Skeletal muscle satellite cell (primary cell): ENCODE results near the gene ABCF2.

Experiments
- H3K27me3 ChIP-seq: 2 replicates; pipeline ENCODE4 v1.7.0; 2013; ENCODE audit warnings: low read length; ENCODE audit not compliant: control insufficient read depth, insufficient read depth
- H3K36me3 ChIP-seq: 2 replicates; pipeline ENCODE4 v1.7.0; 2013; ENCODE audit warnings: mild to moderate bottlenecking, control low read depth, low read length; ENCODE audit not compliant: insufficient read depth
- H3K4me1 ChIP-seq: 2 replicates; pipeline ENCODE4 v1.7.0; 2013; ENCODE audit warnings: low read length; ENCODE audit not compliant: control insufficient read depth, insufficient read depth
- H3K4me2 ChIP-seq: 2 replicates; pipeline ENCODE4 v1.7.0; 2013; ENCODE audit warnings: mild to moderate bottlenecking, low read length
- H3K4me3 ChIP-seq: 2 replicates; pipeline ENCODE4 v1.7.0; 2013; ENCODE audit warnings: low read length
- H3K9ac ChIP-seq: 2 replicates; pipeline ENCODE4 v1.7.0; 2013; ENCODE audit warnings: mild to moderate bottlenecking, low read depth, low read length, moderate library complexity
- H3K9me3 ChIP-seq: replicated peaks from 2 replicates; pipeline ENCODE4 v1.7.0; 2013; ENCODE audit warnings: mild to moderate bottlenecking, control low read depth, low read length

The ABCF2 gene

GRCh38 chr7:151209588-151209987 lies 17.4 kb downstream of the ABCF2 start:
- H3K9ac ChIP-seq: no peak overlapping the region
- H3K4me1 ChIP-seq: no peaks in the 10 kb centered on the region
- no peak overlapping the region for H3K4me3 ChIP-seq
- H3K9me3 ChIP-seq: no peaks in the 10 kb centered on the region
- peaks cover 34% of the 10 kb centered on the region for H3K27me3 ChIP-seq
- no peak overlapping the region for H3K4me2 ChIP-seq
- H3K36me3 ChIP-seq: peaks cover 18% of the 10 kb centered on the region

- no peak overlapping the region for H3K4me2 ChIP-seq
- peaks cover 46% of the 10 kb centered on the region for H3K27me3 ChIP-seq
- peaks cover 6% of the 10 kb centered on the region for H3K36me3 ChIP-seq
- H3K9me3 ChIP-seq: no peaks in the 10 kb centered on the region
- H3K4me3 ChIP-seq: no peak overlapping the region
- no peak overlapping the region for H3K9ac ChIP-seq
- no peaks in the 10 kb centered on the region for H3K4me1 ChIP-seq
These were observed 18.6 kb downstream of the ABCF2 start for GRCh38 chr7:151208253-151208862.

- peaks cover under 1% of the 10 kb centered on the region for H3K36me3 ChIP-seq
- no peaks in the 10 kb centered on the region for H3K4me1 ChIP-seq
- H3K4me2 ChIP-seq: no peak overlapping the region
- no peak overlapping the region for H3K9ac ChIP-seq
- H3K9me3 ChIP-seq: no peaks in the 10 kb centered on the region
- peaks cover 51% of the 10 kb centered on the region for H3K27me3 ChIP-seq
- H3K4me3 ChIP-seq: no peak overlapping the region
These were observed 19.2 kb downstream of the ABCF2 start for GRCh38 chr7:151207804-151208203.

GRCh38 chr7:151207315-151207714 lies 19.7 kb downstream of the ABCF2 start:
- H3K9ac ChIP-seq: no peak overlapping the region
- H3K4me1 ChIP-seq: no peaks in the 10 kb centered on the region
- H3K27me3 ChIP-seq: peaks cover 56% of the 10 kb centered on the region
- H3K4me3 ChIP-seq: no peak overlapping the region
- no peaks in the 10 kb centered on the region for H3K36me3 ChIP-seq
- H3K4me2 ChIP-seq: no peak overlapping the region
- no peaks in the 10 kb centered on the region for H3K9me3 ChIP-seq

- no peak overlapping the region for H3K4me2 ChIP-seq
- H3K4me1 ChIP-seq: no peaks in the 10 kb centered on the region
- no peaks in the 10 kb centered on the region for H3K9me3 ChIP-seq
- H3K9ac ChIP-seq: no peak overlapping the region
- H3K36me3 ChIP-seq: no peaks in the 10 kb centered on the region
- peaks cover 60% of the 10 kb centered on the region for H3K27me3 ChIP-seq
- no peak overlapping the region for H3K4me3 ChIP-seq
These were observed 20.1 kb downstream of the ABCF2 start for GRCh38 chr7:151206914-151207313.

- Histone ChIP-seq H3K4me2 (no peak overlapping the region), H3K9me3 (no peaks in the 10 kb centered on the region), H3K9ac (no peak overlapping the region), H3K4me3 (no peak overlapping the region), H3K4me1 (no peaks in the 10 kb centered on the region), H3K27me3 (peaks cover 72% of the 10 kb centered on the region), H3K36me3 (no peaks in the 10 kb centered on the region)
These were observed 21.3 kb downstream of the ABCF2 start for GRCh38 chr7:151205730-151206129.

- no peak overlapping the region for H3K4me3 ChIP-seq
- H3K9me3 ChIP-seq: no peaks in the 10 kb centered on the region
- peaks cover 84% of the 10 kb centered on the region for H3K27me3 ChIP-seq
- no peak overlapping the region for H3K4me2 ChIP-seq
- no peaks in the 10 kb centered on the region for H3K4me1 ChIP-seq
- H3K36me3 ChIP-seq: no peaks in the 10 kb centered on the region
- H3K9ac ChIP-seq: no peak overlapping the region
These were observed 22.5 kb downstream of the ABCF2 start for GRCh38 chr7:151204383-151205032.

- H3K4me2 ChIP-seq: no peak overlapping the region
- no peak overlapping the region for H3K4me3 ChIP-seq
- H3K27me3 ChIP-seq: peaks cover 91% of the 10 kb centered on the region
- H3K4me1 ChIP-seq: no peaks in the 10 kb centered on the region
- no peaks in the 10 kb centered on the region for H3K36me3 ChIP-seq
- no peak overlapping the region for H3K9ac ChIP-seq
- H3K9me3 ChIP-seq: no peaks in the 10 kb centered on the region
These were observed 24.2 kb downstream of the ABCF2 start for GRCh38 chr7:151202836-151203235.

- Histone ChIP-seq H3K9ac (no peak overlapping the region), H3K36me3 (no peaks in the 10 kb centered on the region), H3K9me3 (no peaks in the 10 kb centered on the region), H3K4me3 (no peak overlapping the region), H3K4me2 (no peak overlapping the region), H3K4me1 (no peaks in the 10 kb centered on the region), H3K27me3 (peaks cover 92% of the 10 kb centered on the region)
These were observed 25.3 kb downstream of the ABCF2 start for GRCh38 chr7:151201751-151202150.

- no peaks in the 10 kb centered on the region for H3K4me1 ChIP-seq
- no peaks in the 10 kb centered on the region for H3K36me3 ChIP-seq
- no peaks in the 10 kb centered on the region for H3K9me3 ChIP-seq
- H3K9ac ChIP-seq: no peak overlapping the region
- no peak overlapping the region for H3K4me2 ChIP-seq
- H3K4me3 ChIP-seq: no peak overlapping the region
- H3K27me3 ChIP-seq: peaks cover 95% of the 10 kb centered on the region
These were observed 25.7 kb downstream of the ABCF2 start for GRCh38 chr7:151201344-151201743.

- H3K9ac ChIP-seq: no peak overlapping the region
These were observed 27.8 kb downstream of the ABCF2 start for GRCh38 chr7:151198945-151199848.

More at GRCh38 chr7:151198945-151199848, 27.8 kb downstream of the ABCF2 start:
- H3K36me3 ChIP-seq: no peaks in the 10 kb centered on the region
- no peaks in the 10 kb centered on the region for H3K9me3 ChIP-seq
- H3K4me2 ChIP-seq: no peak overlapping the region
- H3K27me3 ChIP-seq: peaks cover 96% of the 10 kb centered on the region
- H3K4me1 ChIP-seq: no peaks in the 10 kb centered on the region
- H3K4me3 ChIP-seq: no peak overlapping the region
